ENCODE results near the gene SLC25A42.

DNA sequence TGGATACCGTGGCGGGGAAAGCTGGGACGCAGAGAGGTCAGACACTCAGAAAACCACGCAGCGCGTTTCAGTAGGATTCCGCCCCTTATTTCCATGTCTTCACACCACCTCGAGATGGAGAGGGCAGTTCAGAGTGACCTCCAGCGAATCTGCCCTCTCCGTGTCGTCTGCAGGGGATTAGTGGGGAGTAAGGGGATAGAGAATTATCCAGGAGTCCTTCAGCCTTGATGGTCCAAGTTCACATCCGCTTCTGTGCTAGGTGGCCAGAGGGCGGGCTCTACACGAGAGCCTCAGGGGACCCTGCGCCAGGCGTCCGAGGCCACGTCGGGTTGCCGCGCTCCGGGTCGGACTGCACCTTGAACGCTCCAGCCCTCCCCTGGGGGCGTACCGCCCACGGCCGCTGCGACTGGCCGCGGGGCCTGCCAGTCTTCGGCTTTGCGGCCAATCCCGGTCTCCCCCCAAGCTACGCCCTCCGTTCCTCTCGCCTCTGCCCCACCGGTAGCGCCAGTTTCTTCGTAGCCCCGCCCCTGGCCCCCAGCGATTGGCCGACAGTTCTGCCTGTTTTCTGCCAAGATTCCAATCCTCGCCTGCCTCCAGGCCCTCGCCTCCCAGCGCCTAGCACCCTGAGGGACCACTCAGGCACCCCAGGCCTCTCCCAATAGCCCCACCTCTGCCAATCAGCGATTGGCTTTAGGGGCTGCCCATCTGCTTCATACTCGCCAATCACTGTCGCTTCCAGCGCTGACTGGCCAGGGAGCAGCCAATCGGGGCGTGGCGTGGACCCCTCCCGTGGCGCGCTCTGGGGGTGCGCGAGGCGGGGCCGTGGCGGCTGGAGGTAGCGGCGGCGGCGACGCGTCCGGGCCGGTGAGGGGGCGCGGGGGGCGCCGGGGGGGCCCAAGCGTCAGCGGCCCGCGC lies at the start of gene SLC25A42:
- TF ChIP-seq POLR2A (IDR thresholded peaks at IDR 0.05; ENCODE audit: low read length) (peak; percentile 72), GATA1 (IDR thresholded peaks at IDR 0.05; ENCODE audit: low read depth, low read length) (no peak)
